ENCODE results near the gene C20orf173.
"Not testable (repeated sequence)": the region's sequence is repeated elsewhere in the genome, so short reads cannot be mapped to it uniquely, and the experiment has no call there.

C20orf173 gene, protein sequence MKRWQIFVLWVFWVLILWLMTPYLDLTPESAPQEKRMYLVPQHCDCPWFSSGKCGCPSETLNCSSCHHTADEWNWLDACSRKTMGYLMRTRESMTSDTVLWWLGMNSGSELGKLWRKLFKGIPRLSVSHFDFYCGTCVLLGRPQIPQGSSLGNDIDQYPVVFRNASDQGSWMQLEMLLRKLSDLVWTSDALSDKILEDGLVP
- total RNA-seq = 0 reads per million in 4 experiments

- DNase-seq = no peak
These were observed at the start of gene C20orf173 for GRCh38 chr20:35529552-35529951. TSS of gene C20orf173 (minus strand) at chr20:35529652. CDS start at chr20:35529373, 279 bp downstream.

DNA sequence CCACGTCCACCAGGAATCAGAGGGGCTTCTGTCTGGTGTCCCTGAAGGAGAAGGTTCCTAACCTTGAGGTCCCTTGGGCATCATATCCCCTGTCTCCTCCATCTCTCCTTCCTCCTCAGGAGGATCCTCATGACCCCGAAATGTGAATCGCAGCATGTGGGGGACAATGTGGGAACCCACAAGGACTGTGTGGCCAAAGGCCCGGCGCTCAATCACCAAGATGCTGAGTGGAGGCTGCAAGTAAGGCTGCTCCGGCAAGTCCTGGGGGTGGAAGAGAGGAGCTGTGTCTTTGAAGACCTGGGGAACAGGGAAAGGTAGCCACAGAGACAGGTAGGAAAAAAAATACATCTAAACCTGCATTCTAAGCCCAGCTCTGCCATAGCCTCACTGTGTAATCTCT is 49.7 kb upstream of the C20orf173 start:
- DNase-seq = no peak

DNA sequence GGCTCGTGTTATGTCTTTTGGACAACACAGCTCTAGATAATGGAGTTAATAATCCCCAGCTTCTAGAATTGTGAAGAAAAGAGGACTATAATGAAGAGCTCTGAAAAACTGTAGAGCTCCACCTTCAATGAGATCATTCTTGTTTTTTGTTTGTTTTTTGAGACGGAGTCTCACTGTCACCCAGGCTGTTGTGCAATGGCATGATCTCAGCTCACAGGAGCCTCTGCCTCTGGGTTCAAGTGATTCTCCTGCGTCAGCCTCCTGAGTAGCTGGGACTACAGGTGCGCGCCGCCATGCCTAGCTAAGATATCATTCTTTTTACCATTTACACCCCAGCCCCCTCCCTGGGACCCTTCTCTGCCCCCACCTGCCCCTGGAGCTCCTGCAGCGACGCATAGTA is 49.0 kb upstream of the C20orf173 start:
- no peak for DNase-seq

DNA sequence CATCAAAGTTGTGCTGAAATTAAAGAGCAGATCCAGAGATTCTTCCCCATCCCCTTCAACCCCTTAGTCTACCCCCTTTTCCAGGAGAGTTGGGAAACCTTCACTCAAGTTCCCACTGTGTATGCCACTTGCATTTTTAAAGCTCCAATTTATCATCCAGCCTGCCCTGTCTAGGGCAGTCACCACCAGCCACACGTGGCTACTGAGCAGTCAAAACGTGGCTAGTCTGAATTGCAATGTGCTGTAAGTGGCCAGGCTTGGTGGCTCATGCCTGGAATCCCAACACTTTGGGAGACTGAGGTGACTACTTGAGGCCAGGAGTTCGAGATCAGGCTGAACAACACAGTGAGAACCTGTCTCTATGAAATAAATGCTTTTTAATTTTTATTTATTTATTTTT is 47.4 kb upstream of the C20orf173 start:
- no peak for DNase-seq

GRCh38 chr20:35575958-35576357 is 46.5 kb upstream of the C20orf173 start:
- DNase-seq = no peak

- no peak for DNase-seq
These were observed 43.4 kb upstream of the C20orf173 start for GRCh38 chr20:35572838-35573237.

DNA sequence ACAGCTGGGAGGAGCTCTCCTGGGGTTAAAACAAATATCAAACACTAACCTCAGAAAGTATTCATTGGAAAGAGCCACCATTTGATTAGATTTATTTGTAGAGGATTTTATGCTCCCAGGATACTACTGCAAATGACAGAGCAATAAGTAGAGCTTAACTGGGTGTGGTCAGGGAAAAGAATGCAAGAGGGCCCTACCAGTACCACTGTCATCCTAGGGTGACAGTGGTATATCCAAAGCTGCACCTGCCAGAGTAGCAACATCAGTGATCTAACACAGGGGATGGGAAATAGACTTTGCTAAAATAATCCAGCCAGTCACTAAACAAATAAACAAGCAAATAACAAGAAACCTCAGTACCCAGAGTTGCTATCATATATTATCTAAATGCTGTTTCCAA is 42.1 kb upstream of the C20orf173 start:
- DNase-seq = no peak

GRCh38 chr20:35568645-35569044 is 39.2 kb upstream of the C20orf173 start:
- DNase-seq = no peak

GRCh38 chr20:35564905-35565304 is 35.5 kb upstream of the C20orf173 start:
- no peak for DNase-seq

DNA sequence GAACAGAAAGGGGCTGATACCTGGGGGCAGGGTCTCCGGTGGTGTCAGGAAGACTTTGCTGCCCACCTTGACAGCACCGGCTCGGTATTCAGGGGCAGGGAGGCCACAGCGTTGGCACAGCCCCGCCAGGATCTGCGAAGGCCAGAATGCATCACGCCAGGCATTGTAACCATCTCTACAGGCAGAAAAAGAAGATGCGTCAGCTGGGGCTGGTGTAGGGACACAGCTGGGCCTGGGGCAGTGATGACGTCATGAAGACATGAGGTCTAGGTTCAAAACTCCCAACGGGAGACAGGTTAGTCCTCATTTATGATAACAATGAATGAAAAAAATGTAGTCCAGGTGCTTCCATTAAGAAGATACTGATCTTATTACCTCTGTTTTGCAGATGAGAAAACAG is 34.4 kb upstream of the C20orf173 start:
- no peak for DNase-seq

- DNase-seq = no peak
These were observed 33.2 kb upstream of the C20orf173 start for GRCh38 chr20:35562541-35563110.

DNA sequence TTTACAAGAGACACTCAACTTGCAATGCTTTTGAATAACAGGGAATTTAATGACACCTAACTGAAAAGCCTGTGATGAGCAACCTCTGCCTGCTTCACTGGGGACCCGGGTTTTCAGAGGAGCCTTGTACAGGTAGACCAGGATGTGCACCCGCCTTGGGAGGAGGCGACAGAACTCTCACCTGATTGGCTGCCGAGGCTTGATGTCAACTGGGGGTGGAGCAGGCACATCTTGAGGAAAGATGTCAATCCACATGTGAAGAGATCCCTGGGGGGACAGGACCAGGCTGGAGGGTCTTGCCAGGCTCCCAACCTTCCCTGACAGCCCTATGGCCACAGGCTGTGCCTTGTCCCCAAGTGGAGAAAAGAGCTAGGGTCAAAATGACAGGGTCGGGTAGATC is 32.2 kb upstream of the C20orf173 start:
- DNase-seq = no peak

GRCh38 chr20:35561268-35561667 is 31.8 kb upstream of the C20orf173 start:
- DNase-seq = no peak

- no peak for DNase-seq
These were observed 31.1 kb upstream of the C20orf173 start for GRCh38 chr20:35560541-35560940.

DNA sequence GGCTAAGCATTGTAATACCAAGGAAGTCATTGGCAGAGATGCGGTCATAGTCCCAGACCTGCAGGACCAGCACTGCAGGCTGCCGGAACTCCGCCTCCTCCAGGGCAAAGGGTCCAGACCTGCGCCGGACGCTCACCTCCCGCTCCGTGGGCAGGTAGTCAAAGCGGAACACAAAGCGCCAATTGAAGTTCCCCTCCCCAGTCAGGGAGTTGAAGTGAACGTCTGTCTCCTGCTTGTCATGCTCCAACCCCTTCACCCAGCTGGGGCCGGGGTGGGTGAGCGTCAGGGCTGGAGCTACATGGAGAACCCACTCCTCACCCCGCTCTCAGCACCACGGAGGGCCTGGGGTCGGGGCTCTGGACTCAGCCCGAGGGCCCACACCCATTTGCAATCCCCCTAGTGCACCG is 30.7 kb upstream of the C20orf173 start:
- DNase-seq = no peak

GRCh38 chr20:35559042-35559693 is 29.7 kb upstream of the C20orf173 start:
- no peak for DNase-seq

- no peak for DNase-seq
These were observed 29.0 kb upstream of the C20orf173 start for GRCh38 chr20:35558451-35558850.

DNA sequence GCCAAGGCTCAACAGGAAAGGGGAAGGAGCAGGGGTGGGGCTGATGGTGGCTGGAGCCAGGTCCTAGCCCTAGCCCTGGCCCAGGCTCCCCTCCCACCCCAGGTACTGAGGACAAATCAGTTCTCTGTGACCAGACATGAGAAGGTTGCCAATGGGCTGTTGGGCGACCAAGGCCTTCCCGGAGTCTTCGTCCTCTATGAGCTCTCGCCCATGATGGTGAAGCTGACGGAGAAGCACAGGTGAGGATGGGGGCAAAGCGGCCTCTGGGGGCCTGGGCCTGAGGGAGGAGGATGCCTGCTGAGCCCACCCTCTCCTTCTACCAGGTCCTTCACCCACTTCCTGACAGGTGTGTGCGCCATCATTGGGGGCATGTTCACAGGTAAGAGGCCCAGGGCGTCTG is 27.4 kb upstream of the C20orf173 start:
- no peak for DNase-seq

- no peak for DNase-seq
These were observed 26.6 kb upstream of the C20orf173 start for GRCh38 chr20:35555951-35556645.

DNA sequence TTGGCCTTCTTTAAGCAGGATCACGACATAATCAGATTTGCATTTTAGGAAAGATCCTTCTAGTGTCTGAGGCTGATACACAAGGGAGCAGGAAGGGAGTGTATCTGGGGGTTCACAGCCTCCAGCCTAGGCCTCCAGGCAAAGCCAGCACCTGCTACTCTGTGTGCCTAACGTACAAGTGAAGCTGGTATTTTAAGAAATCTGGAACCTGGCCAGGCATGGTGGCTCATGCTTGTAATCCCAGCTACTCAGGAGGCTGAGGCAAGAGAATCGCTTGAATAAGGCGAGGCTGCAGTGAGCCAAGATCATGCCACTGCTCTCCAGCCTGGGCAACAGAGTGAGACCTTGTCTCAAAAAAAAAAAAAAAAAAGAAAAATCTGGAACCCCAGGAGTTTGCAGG is 26.0 kb upstream of the C20orf173 start:
- not testable (repeated sequence) for DNase-seq

- DNase-seq = no peak
These were observed 23.5 kb upstream of the C20orf173 start for GRCh38 chr20:35552914-35553313.

DNA sequence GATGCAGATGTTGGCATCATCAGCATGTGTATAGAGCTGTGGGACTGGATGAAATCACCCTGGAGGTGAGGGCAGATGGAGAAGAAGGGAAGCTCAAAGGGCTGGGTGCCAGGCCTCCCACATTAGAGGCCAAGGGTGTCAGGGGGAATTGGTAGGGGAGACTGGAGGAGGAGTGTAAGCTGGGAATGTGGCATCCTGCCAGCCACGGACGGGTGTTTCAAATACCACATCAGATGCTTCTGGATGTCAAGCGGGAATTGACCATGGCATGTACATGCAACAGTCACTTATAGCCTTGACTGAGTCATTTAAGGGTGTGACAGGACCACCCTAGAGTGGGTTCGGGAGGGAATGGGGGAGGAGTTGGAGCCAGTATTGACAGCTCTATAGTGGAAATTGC is 22.1 kb upstream of the C20orf173 start:
- DNase-seq = no peak

GRCh38 chr20:35547329-35547728 is 17.9 kb upstream of the C20orf173 start:
- no peak for DNase-seq

GRCh38 chr20:35546127-35546526 is 16.7 kb upstream of the C20orf173 start:
- no peak for DNase-seq

Measured in effector CD8-positive, alpha-beta T cell (primary cell).